ENCODE data around the gene NTRK2. TPM values are rescaled to one million over a fixed set of nuclear protein-coding genes. Genes with fewer than 3 reads are reported as not detected.

NTRK2 gene
- total RNA-seq, 1 experiment from 2014 or later, result not detected

GRCh38 chr9:84974258-84974657 lies 304.7 kb downstream of the NTRK2 start:
- no peak overlapping the region for H3K4me2 ChIP-seq (ENCODE audit: low read depth, low read length, poor library complexity, severe bottlenecking)
- H3K4me1 ChIP-seq (ENCODE audit: low read length), result no peaks in the 10 kb centered on the region
- H3K36me3 ChIP-seq (ENCODE audit: insufficient read depth, low read length), result no peaks in the 10 kb centered on the region
- no peak for DNase-seq
- H3K9me3 ChIP-seq (ENCODE audit: low read length), result no peaks in the 10 kb centered on the region
- H4K20me1 ChIP-seq (ENCODE audit: insufficient read depth, low read depth, low read length), result no peaks in the 10 kb centered on the region
- H3K79me2 ChIP-seq (ENCODE audit: low read length), result no peaks in the 10 kb centered on the region
- no peaks in the 10 kb centered on the region for H3K27me3 ChIP-seq (ENCODE audit: low read length)
- no peak overlapping the region for H2AFZ ChIP-seq (ENCODE audit: low read length)
- H3K4me3 ChIP-seq (ENCODE audit: low read length), result no peak overlapping the region
- H3K9me2 ChIP-seq (replicated peaks; ENCODE audit: insufficient read depth, low read length), result no peaks in the 10 kb centered on the region
- H3K9ac ChIP-seq (ENCODE audit: low read length), result no peak overlapping the region
- no peak overlapping the region for H3K27ac ChIP-seq (ENCODE audit: low read length)

- no peaks in the 10 kb centered on the region for H3K79me2 ChIP-seq (ENCODE audit: low read length)
- H3K9me3 ChIP-seq (ENCODE audit: low read length), result no peaks in the 10 kb centered on the region
- no peaks in the 10 kb centered on the region for H3K9me2 ChIP-seq (replicated peaks; ENCODE audit: insufficient read depth, low read length)
- H2AFZ ChIP-seq (ENCODE audit: low read length), result no peak overlapping the region
- H3K4me1 ChIP-seq (ENCODE audit: low read length), result no peaks in the 10 kb centered on the region
- H3K27me3 ChIP-seq (ENCODE audit: low read length), result no peaks in the 10 kb centered on the region
- no peaks in the 10 kb centered on the region for H3K36me3 ChIP-seq (ENCODE audit: insufficient read depth, low read length)
- H3K4me2 ChIP-seq (ENCODE audit: low read depth, low read length, poor library complexity, severe bottlenecking), result no peak overlapping the region
- no peak overlapping the region for H3K4me3 ChIP-seq (ENCODE audit: low read length)
- no peak overlapping the region for H3K27ac ChIP-seq (ENCODE audit: low read length)
- H3K9ac ChIP-seq (ENCODE audit: low read length), result no peak overlapping the region
- H4K20me1 ChIP-seq (ENCODE audit: insufficient read depth, low read depth, low read length), result no peaks in the 10 kb centered on the region
- DNase-seq, result no peak
Observed at GRCh38 chr9:84974855-84975254, 305.3 kb downstream of the NTRK2 start.

- Histone ChIP-seq H4K20me1 (ENCODE audit: insufficient read depth, low read depth, low read length) (no peaks in the 10 kb centered on the region), H3K36me3 (ENCODE audit: insufficient read depth, low read length) (no peaks in the 10 kb centered on the region), H3K4me2 (ENCODE audit: low read depth, low read length, poor library complexity, severe bottlenecking) (no peak overlapping the region), H3K27ac (ENCODE audit: low read length) (no peak overlapping the region), H3K4me1 (ENCODE audit: low read length) (no peaks in the 10 kb centered on the region), H3K9ac (ENCODE audit: low read length) (no peak overlapping the region), H3K9me3 (ENCODE audit: low read length) (no peaks in the 10 kb centered on the region), H3K79me2 (ENCODE audit: low read length) (no peaks in the 10 kb centered on the region), H3K27me3 (ENCODE audit: low read length) (no peaks in the 10 kb centered on the region), H3K9me2 (replicated peaks; ENCODE audit: insufficient read depth, low read length) (no peaks in the 10 kb centered on the region), H3K4me3 (ENCODE audit: low read length) (no peak overlapping the region), H2AFZ (ENCODE audit: low read length) (no peak overlapping the region)
- no peak for DNase-seq
Observed at GRCh38 chr9:84975926-84976325, 306.4 kb downstream of the NTRK2 start.

- DNase-seq, result no peak
- H3K9me2 ChIP-seq (replicated peaks; ENCODE audit: insufficient read depth, low read length), result no peaks in the 10 kb centered on the region
- H3K4me1 ChIP-seq (ENCODE audit: low read length), result no peaks in the 10 kb centered on the region
- H3K4me2 ChIP-seq (ENCODE audit: low read depth, low read length, poor library complexity, severe bottlenecking), result no peak overlapping the region
- no peak overlapping the region for H3K9ac ChIP-seq (ENCODE audit: low read length)
- H2AFZ ChIP-seq (ENCODE audit: low read length), result no peak overlapping the region
- H3K27ac ChIP-seq (ENCODE audit: low read length), result no peak overlapping the region
- H3K79me2 ChIP-seq (ENCODE audit: low read length), result no peaks in the 10 kb centered on the region
- H3K36me3 ChIP-seq (ENCODE audit: insufficient read depth, low read length), result no peaks in the 10 kb centered on the region
- H4K20me1 ChIP-seq (ENCODE audit: insufficient read depth, low read depth, low read length), result no peaks in the 10 kb centered on the region
- H3K9me3 ChIP-seq (ENCODE audit: low read length), result no peaks in the 10 kb centered on the region
- H3K27me3 ChIP-seq (ENCODE audit: low read length), result no peaks in the 10 kb centered on the region
- no peak overlapping the region for H3K4me3 ChIP-seq (ENCODE audit: low read length)
Observed at GRCh38 chr9:84978661-84979060, 309.1 kb downstream of the NTRK2 start.

- DNase-seq, result no peak
- Histone ChIP-seq H4K20me1 (ENCODE audit: insufficient read depth, low read depth, low read length) (no peaks in the 10 kb centered on the region), H3K4me1 (ENCODE audit: low read length) (no peaks in the 10 kb centered on the region), H3K9ac (ENCODE audit: low read length) (no peak overlapping the region), H3K4me3 (ENCODE audit: low read length) (no peak overlapping the region), H3K4me2 (ENCODE audit: low read depth, low read length, poor library complexity, severe bottlenecking) (no peak overlapping the region), H3K27ac (ENCODE audit: low read length) (no peak overlapping the region), H3K27me3 (ENCODE audit: low read length) (no peaks in the 10 kb centered on the region), H3K9me3 (ENCODE audit: low read length) (no peaks in the 10 kb centered on the region), H2AFZ (ENCODE audit: low read length) (no peak overlapping the region), H3K9me2 (replicated peaks; ENCODE audit: insufficient read depth, low read length) (no peaks in the 10 kb centered on the region), H3K79me2 (ENCODE audit: low read length) (no peaks in the 10 kb centered on the region), H3K36me3 (ENCODE audit: insufficient read depth, low read length) (no peaks in the 10 kb centered on the region)
Observed at GRCh38 chr9:84983749-84984148, 314.2 kb downstream of the NTRK2 start.

GRCh38 chr9:84988621-84989020 lies 319.1 kb downstream of the NTRK2 start:
- no peak overlapping the region for H3K27ac ChIP-seq (ENCODE audit: low read length)
- H3K4me3 ChIP-seq (ENCODE audit: low read length), result no peak overlapping the region

GRCh38 chr9:84990416-84990815 lies 320.9 kb downstream of the NTRK2 start:
- no peaks in the 10 kb centered on the region for H3K36me3 ChIP-seq (ENCODE audit: insufficient read depth, low read length)
- H3K9ac ChIP-seq (ENCODE audit: low read length), result no peak overlapping the region
- H4K20me1 ChIP-seq (ENCODE audit: insufficient read depth, low read depth, low read length), result no peaks in the 10 kb centered on the region
- H3K4me1 ChIP-seq (ENCODE audit: low read length), result no peaks in the 10 kb centered on the region
- no peak overlapping the region for H3K27ac ChIP-seq (ENCODE audit: low read length)
- no peaks in the 10 kb centered on the region for H3K9me3 ChIP-seq (ENCODE audit: low read length)
- no peaks in the 10 kb centered on the region for H3K9me2 ChIP-seq (replicated peaks; ENCODE audit: insufficient read depth, low read length)
- DNase-seq, result no peak
- H3K4me2 ChIP-seq (ENCODE audit: low read depth, low read length, poor library complexity, severe bottlenecking), result no peak overlapping the region
- H3K27me3 ChIP-seq (ENCODE audit: low read length), result no peaks in the 10 kb centered on the region
- no peak overlapping the region for H2AFZ ChIP-seq (ENCODE audit: low read length)
- no peak overlapping the region for H3K4me3 ChIP-seq (ENCODE audit: low read length)
- no peaks in the 10 kb centered on the region for H3K79me2 ChIP-seq (ENCODE audit: low read length)

More at GRCh38 chr9:84988621-84989020, 319.1 kb downstream of the NTRK2 start:
- H3K79me2 ChIP-seq (ENCODE audit: low read length), result no peaks in the 10 kb centered on the region
- H3K27me3 ChIP-seq (ENCODE audit: low read length), result no peaks in the 10 kb centered on the region
- H2AFZ ChIP-seq (ENCODE audit: low read length), result no peak overlapping the region
- no peaks in the 10 kb centered on the region for H3K9me3 ChIP-seq (ENCODE audit: low read length)
- H3K4me2 ChIP-seq (ENCODE audit: low read depth, low read length, poor library complexity, severe bottlenecking), result no peak overlapping the region
- H3K9me2 ChIP-seq (replicated peaks; ENCODE audit: insufficient read depth, low read length), result no peaks in the 10 kb centered on the region
- no peak for DNase-seq
- no peaks in the 10 kb centered on the region for H3K36me3 ChIP-seq (ENCODE audit: insufficient read depth, low read length)
- no peaks in the 10 kb centered on the region for H3K4me1 ChIP-seq (ENCODE audit: low read length)
- no peaks in the 10 kb centered on the region for H4K20me1 ChIP-seq (ENCODE audit: insufficient read depth, low read depth, low read length)
- no peak overlapping the region for H3K9ac ChIP-seq (ENCODE audit: low read length)

GRCh38 chr9:84990850-84991513 lies 321.5 kb downstream of the NTRK2 start:
- Histone ChIP-seq H3K36me3 (ENCODE audit: insufficient read depth, low read length) (no peaks in the 10 kb centered on the region), H3K27me3 (ENCODE audit: low read length) (no peaks in the 10 kb centered on the region), H3K9me2 (replicated peaks; ENCODE audit: insufficient read depth, low read length) (no peaks in the 10 kb centered on the region), H3K79me2 (ENCODE audit: low read length) (no peaks in the 10 kb centered on the region), H3K4me3 (ENCODE audit: low read length) (no peak overlapping the region), H4K20me1 (ENCODE audit: insufficient read depth, low read depth, low read length) (no peaks in the 10 kb centered on the region), H3K27ac (ENCODE audit: low read length) (no peak overlapping the region), H3K9me3 (ENCODE audit: low read length) (no peaks in the 10 kb centered on the region), H3K4me1 (ENCODE audit: low read length) (no peaks in the 10 kb centered on the region), H3K9ac (ENCODE audit: low read length) (no peak overlapping the region), H2AFZ (ENCODE audit: low read length) (no peak overlapping the region), H3K4me2 (ENCODE audit: low read depth, low read length, poor library complexity, severe bottlenecking) (no peak overlapping the region)
- no peak for DNase-seq

- Histone ChIP-seq H3K36me3 (ENCODE audit: insufficient read depth, low read length) (no peaks in the 10 kb centered on the region), H2AFZ (ENCODE audit: low read length) (no peak overlapping the region), H3K9me3 (ENCODE audit: low read length) (no peaks in the 10 kb centered on the region), H3K4me1 (ENCODE audit: low read length) (no peaks in the 10 kb centered on the region), H4K20me1 (ENCODE audit: insufficient read depth, low read depth, low read length) (no peaks in the 10 kb centered on the region), H3K4me3 (ENCODE audit: low read length) (no peak overlapping the region), H3K4me2 (ENCODE audit: low read depth, low read length, poor library complexity, severe bottlenecking) (no peak overlapping the region), H3K9me2 (replicated peaks; ENCODE audit: insufficient read depth, low read length) (no peaks in the 10 kb centered on the region), H3K79me2 (ENCODE audit: low read length) (no peaks in the 10 kb centered on the region), H3K9ac (ENCODE audit: low read length) (no peak overlapping the region), H3K27ac (ENCODE audit: low read length) (no peak overlapping the region), H3K27me3 (ENCODE audit: low read length) (no peaks in the 10 kb centered on the region)
- no peak for DNase-seq
Observed at GRCh38 chr9:84991514-84991870, 322.0 kb downstream of the NTRK2 start.

Measured in Karpas-422 (cell line).